Cortex of kidney (tissue), 1 donor: ENCODE data around the gene ECM2.

Experiments
- DNase-seq: peaks from one replicate; lab custom pipeline; 2025; lab: John Stamatoyannopoulos, UW

Gene ECM2

GRCh38 chr9:92463984-92464383 lies 71.8 kb downstream of the ECM2 start:
- no peak for DNase-seq

GRCh38 chr9:92463387-92463786 lies 72.4 kb downstream of the ECM2 start:
- no peak for DNase-seq

- DNase-seq, result no peak
Measured at GRCh38 chr9:92457576-92457975, 78.2 kb downstream of the ECM2 start.

DNA sequence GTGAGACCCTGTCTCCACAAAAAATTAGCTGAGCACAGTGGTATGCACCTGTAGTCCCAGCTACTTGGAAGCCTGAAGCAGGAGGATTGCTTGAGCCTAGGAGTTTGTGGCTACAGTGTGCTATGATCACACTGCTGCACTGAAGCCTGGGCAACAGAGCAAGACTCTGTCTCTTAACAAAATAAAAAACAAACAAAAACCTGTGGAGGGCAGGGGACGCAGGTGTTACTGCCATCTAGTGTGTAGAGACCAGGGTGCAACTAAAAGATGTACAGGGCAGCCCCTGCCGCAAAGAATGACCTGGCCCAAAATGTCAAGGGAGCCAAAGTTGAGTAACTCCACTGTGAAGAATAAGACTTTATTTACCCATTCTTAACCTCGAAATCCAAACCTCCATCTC lies 80.6 kb downstream of the ECM2 start:
- DNase-seq, result no peak

- no peak for DNase-seq
Measured at GRCh38 chr9:92446536-92446935, 89.3 kb downstream of the ECM2 start.
